H1 (cell line): Measurements from ENCODE around the gene VEGFC. TPM values are rescaled to one million over a fixed set of nuclear protein-coding genes. Genes with fewer than 3 reads are reported as not detected.

ENCODE experiments used
- CREB1 ChIP-seq: IDR thresholded peaks from 2 replicates; pipeline ENCODE4 v1.6.1; 2012; ENCODE audit warnings: inconsistent platforms
- EP300 ChIP-seq, 2 experiments: IDR thresholded peaks; 1 replicate in 1 of 2; 2 replicates in 1 of 2; pipeline ENCODE4 v1.6.1; 2011 to 2012; ENCODE audit warnings: low read depth in 2 of 2, low read length in 2 of 2, mild to moderate bottlenecking in 2 of 2, borderline replicate concordance in 1 of 2, inconsistent platforms in 1 of 2, moderate library complexity in 1 of 2
- RAD21 ChIP-seq, 2 experiments: IDR thresholded peaks in 1 of 2; conservative IDR thresholded peaks in 1 of 2; 2 replicates each; pipeline ENCODE4 v1.6.1; 2011; ENCODE audit warnings: low read depth in 2 of 2, low read length in 2 of 2, improper control_type of control experiment in 1 of 2, inconsistent platforms in 1 of 2, mild to moderate bottlenecking in 1 of 2, moderate library complexity in 1 of 2
- SIX5 ChIP-seq: IDR thresholded peaks from 2 replicates; pipeline ENCODE4 v1.6.1; 2011; ENCODE audit warnings: mild to moderate bottlenecking, low read depth, low read length
- polyA plus RNA-seq, 7 experiments: library from polyadenylated mRNA; depleted of rRNA in 3 of 7; stranded (reverse) in 5 of 7; unstranded in 2 of 7; fragments of >200 nt in 5 of 7; fragments of 200-250 nt in 2 of 7; gene quantifications; 1 replicate in 5 of 7; 2 replicates in 1 of 7; 4 replicates in 1 of 7; pipeline versions ENCODE4 v1.2.1 to v1.2.3, GENCODE V29; 2011 to 2013; ENCODE audit warnings: missing spikeins in 2 of 7, mixed read lengths in 2 of 7
- total RNA-seq: library from RNA; stranded (reverse); fragmentation: NEBNext Ultra II Directional; extraction: Animal tissue kit (Norgen Biotek cat#: 25700); gene quantifications from 2 replicates; pipeline ENCODE4 v1.2.1, GENCODE V29; 2021
- TF ChIP-seq, protein P1 (sequence below): IDR thresholded peaks from 2 replicates; pipeline ENCODE4 v1.6.1; 2012; ENCODE audit warnings: low read length, inconsistent platforms

The VEGFC gene
- total and polyA plus RNA-seq, 2 of the 8 experiments (the other 6 are each of a cell fraction or from before 2014, with no cell fraction given), result 0.53 to 1.4 TPM

DNA sequence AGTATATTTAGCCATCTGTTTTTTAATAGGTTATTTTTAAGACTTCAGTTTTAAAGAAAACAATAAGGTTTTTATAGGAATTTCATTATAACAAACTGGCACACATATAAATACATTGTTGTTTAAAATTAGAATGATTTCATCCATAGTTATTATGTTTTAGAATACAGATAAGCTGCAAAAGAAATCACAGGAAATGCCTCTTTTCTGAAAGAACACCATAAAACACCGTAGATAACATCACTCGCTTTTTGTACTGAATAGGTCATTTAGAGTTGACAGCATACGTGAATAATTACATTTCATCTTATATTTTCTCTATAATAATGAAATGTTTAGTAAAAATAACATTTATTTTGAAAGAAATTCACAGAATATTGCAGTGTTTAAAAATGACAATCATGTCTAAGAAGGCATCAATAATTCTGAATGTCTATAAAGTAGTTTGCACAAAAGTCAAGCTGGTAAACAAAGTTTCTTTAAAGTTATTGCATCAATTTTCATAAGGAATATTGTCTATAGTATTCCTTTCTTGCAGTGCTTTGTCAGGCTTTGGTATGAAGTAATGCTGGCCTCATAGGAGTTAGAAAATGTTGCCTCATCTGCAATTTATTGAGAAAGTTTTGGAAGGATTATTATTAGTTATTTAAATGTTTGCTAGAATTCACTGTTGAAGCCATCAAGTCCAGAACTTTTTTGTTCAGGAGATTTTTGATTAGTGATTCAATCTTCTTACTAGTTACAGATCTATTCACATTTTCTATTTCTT, 17.9 kb upstream of the VEGFC start (continued):
- TF ChIP-seq, protein P1, sequence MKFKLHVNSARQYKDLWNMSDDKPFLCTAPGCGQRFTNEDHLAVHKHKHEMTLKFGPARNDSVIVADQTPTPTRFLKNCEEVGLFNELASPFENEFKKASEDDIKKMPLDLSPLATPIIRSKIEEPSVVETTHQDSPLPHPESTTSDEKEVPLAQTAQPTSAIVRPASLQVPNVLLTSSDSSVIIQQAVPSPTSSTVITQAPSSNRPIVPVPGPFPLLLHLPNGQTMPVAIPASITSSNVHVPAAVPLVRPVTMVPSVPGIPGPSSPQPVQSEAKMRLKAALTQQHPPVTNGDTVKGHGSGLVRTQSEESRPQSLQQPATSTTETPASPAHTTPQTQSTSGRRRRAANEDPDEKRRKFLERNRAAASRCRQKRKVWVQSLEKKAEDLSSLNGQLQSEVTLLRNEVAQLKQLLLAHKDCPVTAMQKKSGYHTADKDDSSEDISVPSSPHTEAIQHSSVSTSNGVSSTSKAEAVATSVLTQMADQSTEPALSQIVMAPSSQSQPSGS, result no peak
- TF ChIP-seq EP300 (IDR thresholded peaks at IDR 0.05; ENCODE audit: borderline replicate concordance in 1 of 2, low read depth in 2 of 2, low read length in 2 of 2) (no peak), RAD21 (IDR thresholded peaks at IDR 0.05 in 1 of 2, conservative IDR thresholded peaks at IDR 0.05 in 1 of 2; ENCODE audit: low read depth in 2 of 2, low read length in 2 of 2) (no peak), CREB1 (no peak), SIX5 (no peak)
